ENCODE data around the gene SNX8. TPM values are rescaled to one million over a fixed set of nuclear protein-coding genes. Genes with fewer than 3 reads are reported as not detected.

SNX8 gene
- total and polyA plus RNA-seq, 9 of the 15 experiments (the other 6 are each of a cell fraction or from before 2014, with no cell fraction given), result 2.7 to 51.6 (median 16.9) TPM

DNA sequence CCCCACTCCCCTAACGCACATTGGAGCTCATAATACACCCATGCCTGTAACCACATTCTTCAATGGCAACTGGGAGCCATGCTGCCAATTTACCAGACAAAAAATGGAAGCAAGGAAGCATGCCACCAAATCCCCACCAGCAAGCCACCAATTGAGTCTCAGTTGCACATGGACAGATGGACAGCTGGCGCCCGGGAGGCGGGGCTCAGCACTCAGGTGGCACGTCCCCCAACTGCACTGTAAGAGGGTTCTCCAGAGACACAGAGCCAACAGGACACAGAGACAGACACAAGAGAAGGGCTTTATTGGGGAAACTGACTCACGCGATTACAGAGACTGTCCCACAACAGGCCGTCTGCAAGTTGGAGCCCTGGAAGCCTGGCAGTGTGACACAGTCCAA is 84.0 kb downstream of the SNX8 start:
- ChIA-PET POLR2A (interaction anchor here (0.6 kb wide), 1 partner anchor 158 kb away, joined by 3 read pairs; no protein-coding TSS in a partner anchor), CTCF (ENCODE audit: low intra/inter-chr PET ratio) (no interaction called here)
- no peak overlapping the region for H2AFZ ChIP-seq (ENCODE audit: low read depth, low read length)
- no peak overlapping the region for H3K4me3 ChIP-seq
- ATAC-seq (no peak), DNase-seq (ENCODE audit: extremely low read depth in 1 of 4, low spot score in 3 of 4) (no peak), FAIRE-seq (no peak)
- no peaks in the 10 kb centered on the region for H3K9me3 ChIP-seq (replicated peaks; ENCODE audit: control insufficient read depth, insufficient read depth, low read depth, low read length)
- H3K27ac ChIP-seq (ENCODE audit: extremely low read depth, low read depth, low read length), result no peak overlapping the region
- peak overlapping the region in 1 of 2 experiments; percentile 79; a peak in 2 of 4 replicates for H3K9ac ChIP-seq (ENCODE audit: insufficient read depth in 1 of 2, low read depth in 2 of 2, low read length in 2 of 2)
- 0 out of 2 replicates have a peak, but pooled peaks cover 2% of the 10 kb centered on the region for H4K20me1 ChIP-seq (replicated peaks; ENCODE audit: control insufficient read depth, insufficient read depth, low read length)
- no TSS peak for BruUV-seq (replicated peaks)
- 90% methylated on average over 8 of the region's 8 CpGs for WGBS (ENCODE audit: insufficient coverage, low coverage, missing lambda C conversion rate)
- peaks cover 3 to 17% of the 10 kb centered on the region in 2 experiments; a peak in 3 of 5 replicates for H3K4me1 ChIP-seq (replicated peaks in 1 of 2; ENCODE audit: control insufficient read depth in 2 of 2, insufficient read depth in 2 of 2, low read length in 2 of 2)
- intact Hi-C loops (cut with micrococcal nuclease), result no loop called here
- H3K4me2 ChIP-seq (ENCODE audit: insufficient read depth, low read length), result no peak overlapping the region
- no peaks in the 10 kb centered on the region for H3K9me1 ChIP-seq (ENCODE audit: control insufficient read depth, insufficient read depth, low read length)
- H3K27me3 ChIP-seq (ENCODE audit: control insufficient read depth in 2 of 2, insufficient read depth in 2 of 2, low read length in 2 of 2), result no peaks in the 10 kb centered on the region
- H3K79me2 ChIP-seq (ENCODE audit: control insufficient read depth, insufficient read depth, low read length), result peaks cover 50% of the 10 kb centered on the region
- H3K36me3 ChIP-seq (ENCODE audit: control insufficient read depth, insufficient read depth, low read length), result peaks cover 63% of the 10 kb centered on the region; the same call in 2 of the 3 replicates
- in situ Hi-C loops (cut with MboI), result no loop called here
- TF ChIP-seq ZBTB8A (IDR thresholded peaks at IDR 0.05; ENCODE audit: partially characterized antibody) (no peak), ZNF766 (CRISPR knock-in tag; conservative IDR thresholded peaks at IDR 0.05) (no peak), GATAD2B (IDR thresholded peaks at IDR 0.05; ENCODE audit: borderline replicate concordance) (no peak), KDM5B (IDR thresholded peaks at IDR 0.05; ENCODE audit: insufficient replicate concordance, low read depth, low read length) (no peak), XRCC4 (IDR thresholded peaks at IDR 0.05; ENCODE audit: extremely low read depth, insufficient read depth, insufficient read length) (no peak), SRF (CRISPR knock-in tag; IDR thresholded peaks at IDR 0.05) (no peak), SMAD4 (CRISPR knock-in tag; conservative IDR thresholded peaks at IDR 0.05) (no peak), DMBX1 (CRISPR knock-in tag; IDR thresholded peaks at IDR 0.05; ENCODE audit: borderline replicate concordance) (no peak), MTA1 (IDR thresholded peaks at IDR 0.05; ENCODE audit: borderline replicate concordance) (no peak), ZNF717 (CRISPR knock-in tag; IDR thresholded peaks at IDR 0.05) (no peak)
- TF ChIP-seq, protein P1, sequence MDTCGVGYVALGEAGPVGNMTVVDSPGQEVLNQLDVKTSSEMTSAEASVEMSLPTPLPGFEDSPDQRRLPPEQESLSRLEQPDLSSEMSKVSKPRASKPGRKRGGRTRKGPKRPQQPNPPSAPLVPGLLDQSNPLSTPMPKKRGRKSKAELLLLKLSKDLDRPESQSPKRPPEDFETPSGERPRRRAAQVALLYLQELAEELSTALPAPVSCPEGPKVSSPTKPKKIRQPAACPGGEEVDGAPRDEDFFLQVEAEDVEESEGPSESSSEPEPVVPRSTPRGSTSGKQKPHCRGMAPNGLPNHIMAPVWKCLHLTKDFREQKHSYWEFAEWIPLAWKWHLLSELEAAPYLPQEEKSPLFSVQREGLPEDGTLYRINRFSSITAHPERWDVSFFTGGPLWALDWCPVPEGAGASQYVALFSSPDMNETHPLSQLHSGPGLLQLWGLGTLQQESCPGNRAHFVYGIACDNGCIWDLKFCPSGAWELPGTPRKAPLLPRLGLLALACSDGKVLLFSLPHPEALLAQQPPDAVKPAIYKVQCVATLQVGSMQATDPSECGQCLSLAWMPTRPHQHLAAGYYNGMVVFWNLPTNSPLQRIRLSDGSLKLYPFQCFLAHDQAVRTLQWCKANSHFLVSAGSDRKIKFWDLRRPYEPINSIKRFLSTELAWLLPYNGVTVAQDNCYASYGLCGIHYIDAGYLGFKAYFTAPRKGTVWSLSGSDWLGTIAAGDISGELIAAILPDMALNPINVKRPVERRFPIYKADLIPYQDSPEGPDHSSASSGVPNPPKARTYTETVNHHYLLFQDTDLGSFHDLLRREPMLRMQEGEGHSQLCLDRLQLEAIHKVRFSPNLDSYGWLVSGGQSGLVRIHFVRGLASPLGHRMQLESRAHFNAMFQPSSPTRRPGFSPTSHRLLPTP (IDR thresholded peaks at IDR 0.05; ENCODE audit: borderline replicate concordance, extremely low read depth, insufficient read length), result no peak
- TF ChIP-seq, protein P2, sequence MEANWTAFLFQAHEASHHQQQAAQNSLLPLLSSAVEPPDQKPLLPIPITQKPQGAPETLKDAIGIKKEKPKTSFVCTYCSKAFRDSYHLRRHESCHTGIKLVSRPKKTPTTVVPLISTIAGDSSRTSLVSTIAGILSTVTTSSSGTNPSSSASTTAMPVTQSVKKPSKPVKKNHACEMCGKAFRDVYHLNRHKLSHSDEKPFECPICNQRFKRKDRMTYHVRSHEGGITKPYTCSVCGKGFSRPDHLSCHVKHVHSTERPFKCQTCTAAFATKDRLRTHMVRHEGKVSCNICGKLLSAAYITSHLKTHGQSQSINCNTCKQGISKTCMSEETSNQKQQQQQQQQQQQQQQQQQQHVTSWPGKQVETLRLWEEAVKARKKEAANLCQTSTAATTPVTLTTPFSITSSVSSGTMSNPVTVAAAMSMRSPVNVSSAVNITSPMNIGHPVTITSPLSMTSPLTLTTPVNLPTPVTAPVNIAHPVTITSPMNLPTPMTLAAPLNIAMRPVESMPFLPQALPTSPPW (CRISPR knock-in tag; IDR thresholded peaks at IDR 0.05), result no peak
- TF ChIP-seq, protein P3, sequence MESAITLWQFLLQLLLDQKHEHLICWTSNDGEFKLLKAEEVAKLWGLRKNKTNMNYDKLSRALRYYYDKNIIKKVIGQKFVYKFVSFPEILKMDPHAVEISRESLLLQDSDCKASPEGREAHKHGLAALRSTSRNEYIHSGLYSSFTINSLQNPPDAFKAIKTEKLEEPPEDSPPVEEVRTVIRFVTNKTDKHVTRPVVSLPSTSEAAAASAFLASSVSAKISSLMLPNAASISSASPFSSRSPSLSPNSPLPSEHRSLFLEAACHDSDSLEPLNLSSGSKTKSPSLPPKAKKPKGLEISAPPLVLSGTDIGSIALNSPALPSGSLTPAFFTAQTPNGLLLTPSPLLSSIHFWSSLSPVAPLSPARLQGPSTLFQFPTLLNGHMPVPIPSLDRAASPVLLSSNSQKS (CRISPR knock-in tag; IDR thresholded peaks at IDR 0.05), result no peak
- TF ChIP-seq, protein P4, sequence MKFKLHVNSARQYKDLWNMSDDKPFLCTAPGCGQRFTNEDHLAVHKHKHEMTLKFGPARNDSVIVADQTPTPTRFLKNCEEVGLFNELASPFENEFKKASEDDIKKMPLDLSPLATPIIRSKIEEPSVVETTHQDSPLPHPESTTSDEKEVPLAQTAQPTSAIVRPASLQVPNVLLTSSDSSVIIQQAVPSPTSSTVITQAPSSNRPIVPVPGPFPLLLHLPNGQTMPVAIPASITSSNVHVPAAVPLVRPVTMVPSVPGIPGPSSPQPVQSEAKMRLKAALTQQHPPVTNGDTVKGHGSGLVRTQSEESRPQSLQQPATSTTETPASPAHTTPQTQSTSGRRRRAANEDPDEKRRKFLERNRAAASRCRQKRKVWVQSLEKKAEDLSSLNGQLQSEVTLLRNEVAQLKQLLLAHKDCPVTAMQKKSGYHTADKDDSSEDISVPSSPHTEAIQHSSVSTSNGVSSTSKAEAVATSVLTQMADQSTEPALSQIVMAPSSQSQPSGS (CRISPR knock-in tag; IDR thresholded peaks at IDR 0.05), result no peak

All from K562 (cell line).